HG02571 (cell line): Measurements from ENCODE around the gene MASTL.

Experiments
- ATAC-seq: cut with Tn5 transposase; IDR thresholded peaks from one replicate; pipeline ENCODE4 v1.9.1; 2021; ENCODE audit warnings: mild to moderate bottlenecking, moderate library complexity; ENCODE audit not compliant: unreplicated experiment

MASTL gene

GRCh38 chr10:27225011-27225590, 69.9 kb downstream of the MASTL start:
- ATAC-seq, result no peak

- ATAC-seq, result no peak
These were observed 70.6 kb downstream of the MASTL start for GRCh38 chr10:27225642-27226257.

- no peak for ATAC-seq
These were observed 74.9 kb downstream of the MASTL start for GRCh38 chr10:27230022-27230421.

- ATAC-seq, result no peak
These were observed 80.6 kb downstream of the MASTL start for GRCh38 chr10:27235706-27236105.
